ENCODE results near the gene SF3B4. TPM values are rescaled to one million over a fixed set of nuclear protein-coding genes. Genes with fewer than 3 reads are reported as not detected.
"Not testable (repeated sequence)": the region's sequence is repeated elsewhere in the genome, so short reads cannot be mapped to it uniquely, and the experiment has no call there.

The SF3B4 gene
- total RNA-seq, 4 donors from 2014 or later: 4.4 to 17.4 (median 8.1) TPM

- intact Hi-C loops (cut with DNase I; ENCODE audit: low total_unique reads): no loop called here
- H3K36me3 ChIP-seq: peaks cover 0 to 37% of the 10 kb centered on the region in 2 donors
- TF ChIP-seq, protein P1, sequence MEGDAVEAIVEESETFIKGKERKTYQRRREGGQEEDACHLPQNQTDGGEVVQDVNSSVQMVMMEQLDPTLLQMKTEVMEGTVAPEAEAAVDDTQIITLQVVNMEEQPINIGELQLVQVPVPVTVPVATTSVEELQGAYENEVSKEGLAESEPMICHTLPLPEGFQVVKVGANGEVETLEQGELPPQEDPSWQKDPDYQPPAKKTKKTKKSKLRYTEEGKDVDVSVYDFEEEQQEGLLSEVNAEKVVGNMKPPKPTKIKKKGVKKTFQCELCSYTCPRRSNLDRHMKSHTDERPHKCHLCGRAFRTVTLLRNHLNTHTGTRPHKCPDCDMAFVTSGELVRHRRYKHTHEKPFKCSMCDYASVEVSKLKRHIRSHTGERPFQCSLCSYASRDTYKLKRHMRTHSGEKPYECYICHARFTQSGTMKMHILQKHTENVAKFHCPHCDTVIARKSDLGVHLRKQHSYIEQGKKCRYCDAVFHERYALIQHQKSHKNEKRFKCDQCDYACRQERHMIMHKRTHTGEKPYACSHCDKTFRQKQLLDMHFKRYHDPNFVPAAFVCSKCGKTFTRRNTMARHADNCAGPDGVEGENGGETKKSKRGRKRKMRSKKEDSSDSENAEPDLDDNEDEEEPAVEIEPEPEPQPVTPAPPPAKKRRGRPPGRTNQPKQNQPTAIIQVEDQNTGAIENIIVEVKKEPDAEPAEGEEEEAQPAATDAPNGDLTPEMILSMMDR (IDR thresholded peaks at IDR 0.05 in 4 of 5, conservative IDR thresholded peaks at IDR 0.05 in 1 of 5): no peak
- no peak for TF ChIP-seq POLR2A (IDR thresholded peaks at IDR 0.05)
- H3K4me1 ChIP-seq: peaks cover 18% of the 10 kb centered on the region in 2 donors
- no peaks in the 10 kb centered on the region for H3K9me3 ChIP-seq
- DNase-seq (no peak), ATAC-seq (no peak)
- H3K4me3 ChIP-seq: no peak overlapping the region
- in situ Hi-C loops (cut with MboI; ENCODE audit: low sequenced_read_pairs in 4 of 4): no loop called here
- H3K27me3 ChIP-seq: no peaks in the 10 kb centered on the region
- H3K27ac ChIP-seq: peak overlapping the region in 3 of 4 donors; percentile 8 to 95 (median 18)
Observed at GRCh38 chr1:149942885-149943284, 15.3 kb upstream of the SF3B4 start.

DNA sequence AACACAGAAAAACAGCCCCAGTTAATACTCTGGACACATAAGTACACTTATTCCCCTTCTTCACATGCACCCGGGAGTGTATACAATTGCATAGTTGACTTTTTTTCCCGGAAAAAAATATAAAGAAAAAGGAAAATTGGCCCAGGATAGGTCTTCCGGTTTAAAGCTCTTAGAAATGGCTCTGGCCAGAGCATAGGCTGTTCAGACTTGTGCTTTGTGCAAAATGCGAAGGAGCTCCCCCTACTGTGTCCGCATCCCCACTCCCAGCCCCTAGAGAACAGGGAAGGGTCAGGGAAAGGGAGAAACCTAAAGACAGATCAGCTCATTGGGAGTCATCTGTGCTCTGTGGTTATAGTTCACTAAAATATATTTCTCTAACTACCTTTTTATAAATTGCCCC, 14.6 kb upstream of the SF3B4 start:
- H3K27ac ChIP-seq: peak overlapping the region in 2 of 4 donors; percentile 31 to 95
- no peaks in the 10 kb centered on the region for H3K9me3 ChIP-seq
- in situ Hi-C loops (cut with MboI; ENCODE audit: low sequenced_read_pairs in 4 of 4) (no loop called here), intact Hi-C loops (cut with DNase I; ENCODE audit: low total_unique reads) (no loop called here)
- ATAC-seq: no peak
- H3K36me3 ChIP-seq: peaks cover 0 to 30% of the 10 kb centered on the region in 2 donors
- no peak for TF ChIP-seq POLR2A (IDR thresholded peaks at IDR 0.05)
- TF ChIP-seq, protein P1 (IDR thresholded peaks at IDR 0.05 in 4 of 5, conservative IDR thresholded peaks at IDR 0.05 in 1 of 5): no peak
- H3K4me1 ChIP-seq: peaks cover 24 to 25% of the 10 kb centered on the region in 2 donors
- H3K27me3 ChIP-seq: no peaks in the 10 kb centered on the region
- DNase-seq: no peak
- no peak overlapping the region for H3K4me3 ChIP-seq

DNA sequence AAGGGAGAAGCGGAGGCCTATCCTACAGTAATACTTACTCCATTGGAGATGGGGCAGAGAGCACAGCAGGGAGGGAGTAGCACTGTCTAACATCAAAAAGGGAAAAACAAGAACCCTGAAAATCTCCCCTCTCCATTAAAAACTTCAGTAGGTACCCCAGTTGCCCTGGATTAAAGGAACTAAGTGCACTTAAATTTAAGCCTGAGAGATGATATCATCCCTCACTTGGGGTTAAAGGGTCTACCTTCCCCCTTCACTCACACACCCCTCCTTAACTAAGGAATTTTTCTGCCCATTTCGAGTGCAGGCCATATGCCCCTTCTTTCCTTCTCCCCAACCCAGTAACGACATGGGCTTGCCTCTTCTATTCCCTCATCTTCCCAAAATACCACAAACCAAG, 12.8 kb upstream of the SF3B4 start:
- H3K4me3 ChIP-seq: no peak overlapping the region
- DNase-seq: no peak
- in situ Hi-C loops (cut with MboI; ENCODE audit: low sequenced_read_pairs in 4 of 4): no loop called here
- intact Hi-C loops (cut with DNase I; ENCODE audit: low total_unique reads): no loop called here
- no peak for ATAC-seq
- H3K36me3 ChIP-seq: peaks cover 0 to 15% of the 10 kb centered on the region in 2 donors
- no peaks in the 10 kb centered on the region for H3K9me3 ChIP-seq
- H3K27ac ChIP-seq: peak overlapping the region; percentile 83 to 95 (median 90)
- no peak for TF ChIP-seq POLR2A (IDR thresholded peaks at IDR 0.05)
- TF ChIP-seq, protein P1 (IDR thresholded peaks at IDR 0.05 in 4 of 5, conservative IDR thresholded peaks at IDR 0.05 in 1 of 5): no peak
- peaks cover 32 to 34% of the 10 kb centered on the region in 2 donors for H3K4me1 ChIP-seq
- no peaks in the 10 kb centered on the region for H3K27me3 ChIP-seq

DNA sequence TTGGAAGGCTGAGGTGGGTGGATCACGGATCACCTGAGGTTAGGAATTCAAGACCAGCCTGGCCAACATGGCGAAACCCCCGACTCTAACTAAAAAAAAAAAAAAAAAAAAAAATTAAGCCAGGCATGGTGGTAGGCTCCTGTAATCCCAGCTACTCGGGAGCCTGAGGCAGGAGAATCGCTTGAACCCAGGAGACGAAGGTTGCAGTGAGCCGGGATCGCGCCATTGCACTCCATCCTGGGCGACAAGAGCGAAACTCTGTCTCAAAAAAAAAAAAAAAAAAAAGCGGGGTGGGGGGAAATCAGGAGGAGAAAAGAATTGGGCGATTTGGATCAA, 11.0 kb upstream of the SF3B4 start:
- ATAC-seq, H3K27me3 ChIP-seq: not testable (repeated sequence)
- intact Hi-C loops (cut with DNase I; ENCODE audit: low total_unique reads): loop anchor here (2.0 kb wide), 1 partner anchor 50 kb away; no protein-coding TSS in a partner anchor

DNA sequence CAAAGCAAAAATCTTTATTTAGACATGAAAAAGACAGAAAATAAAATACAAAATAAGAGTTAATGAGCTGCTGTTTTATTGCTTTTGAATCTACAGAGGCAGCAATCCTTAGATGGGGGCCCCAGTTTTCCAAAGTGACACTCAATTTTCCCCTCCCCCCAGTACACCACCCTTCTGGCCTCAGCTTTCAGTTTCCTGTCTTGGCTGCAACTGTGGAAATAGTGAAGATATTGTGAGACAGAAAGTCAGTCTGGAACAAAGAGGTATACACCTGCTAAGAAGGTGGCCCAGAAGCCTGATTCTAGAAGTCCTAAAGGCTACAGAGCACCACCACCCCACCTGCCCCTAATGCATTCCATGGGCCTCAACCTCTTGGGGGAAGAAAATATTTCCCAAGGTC, 10.2 kb upstream of the SF3B4 start:
- intact Hi-C loops (cut with DNase I; ENCODE audit: low total_unique reads) (loop anchor here (2.0 kb wide), 1 partner anchor 49 kb away; no protein-coding TSS in a partner anchor), in situ Hi-C loops (cut with MboI; ENCODE audit: low sequenced_read_pairs in 4 of 4) (no loop called here)
- Histone ChIP-seq H3K36me3 (no peaks in the 10 kb centered on the region), H3K9me3 (no peaks in the 10 kb centered on the region), H3K27ac (peak overlapping the region; percentile 83 to 95 (median 90)), H3K4me1 (peaks cover 32 to 47% of the 10 kb centered on the region in 2 donors), H3K27me3 (no peaks in the 10 kb centered on the region), H3K4me3 (no peak overlapping the region)
- DNase-seq (no peak), ATAC-seq (no peak)
- no peak for TF ChIP-seq POLR2A (IDR thresholded peaks at IDR 0.05)
- TF ChIP-seq, protein P1 (IDR thresholded peaks at IDR 0.05 in 4 of 5, conservative IDR thresholded peaks at IDR 0.05 in 1 of 5): no peak

More for the DNA sequence above, 11.0 kb upstream of the SF3B4 start:
- H3K36me3 ChIP-seq; in situ Hi-C loops (cut with MboI; ENCODE audit: low sequenced_read_pairs in 4 of 4); DNase-seq; H3K9me3 ChIP-seq: not testable (repeated sequence)
- peaks cover 32 to 46% of the 10 kb centered on the region in 2 donors for H3K4me1 ChIP-seq
- peak overlapping the region; percentile 25 to 41 (median 33) for H3K4me3 ChIP-seq
- H3K27ac ChIP-seq: peak overlapping the region; percentile 83 to 95 (median 90)

Data from gastrocnemius medialis (tissue), 4 donors.